Vagina (tissue), 2 donors: Measurements from ENCODE around the gene CTAGE1. TPM values are rescaled to one million over a fixed set of nuclear protein-coding genes. Genes with fewer than 3 reads are reported as not detected.

ENCODE experiments used
- DNase-seq, 2 donors: peaks; one replicate each; pipeline ENCODE4 v3.0.0-alpha.2; 2017; ENCODE audit errors: extremely low spot score in 2 of 2
- H3K27ac ChIP-seq: fragments of 200-600 bp; sonication (generic); one replicate; pipeline ENCODE4 v1.5.1; 2019
- H3K27me3 ChIP-seq: fragments of 200-600 bp; sonication (generic); one replicate; pipeline ENCODE4 v1.5.1; 2019
- H3K36me3 ChIP-seq, 2 donors: fragments of 200-600 bp; sonication (generic); one replicate each; pipeline ENCODE4 v1.5.1; 2017 to 2019
- H3K4me1 ChIP-seq: fragments of 200-600 bp; sonication (generic); one replicate; pipeline ENCODE4 v1.5.1; 2019
- H3K4me3 ChIP-seq, 2 donors: fragments of 200-600 bp; sonication (generic); 1 replicate in 1 of 2; 2 replicates in 1 of 2; pipeline ENCODE4 v1.5.1; 2016 to 2019
- H3K9me3 ChIP-seq: fragments of 200-600 bp; sonication (generic); one replicate; pipeline ENCODE4 v1.5.1; 2019
- POLR2A ChIP-seq, 2 donors: fragments of 450-650 bp; IDR thresholded peaks; one replicate each; pipeline ENCODE4 v1.6.1; 2017; ENCODE audit warnings: antibody characterized with exemption in 2 of 2, mild to moderate bottlenecking in 2 of 2, moderate library complexity in 2 of 2
- POLR2AphosphoS5 ChIP-seq, 2 donors: sonication (generic); formaldehyde crosslinking; IDR thresholded peaks; one replicate each; pipeline ENCODE4 v1.9.0; 2017; ENCODE audit warnings: antibody characterized with exemption in 2 of 2, mild to moderate bottlenecking in 2 of 2, low read depth in 1 of 2; ENCODE audit not compliant: insufficient read depth in 1 of 2
- intact Hi-C: fragments of 100-400 bp; cut with DNase I; formaldehyde crosslinking; loops from one replicate; pipeline ENCODE4 v1.15.1; 2023
- total RNA-seq: library from RNA; depleted of rRNA; stranded (reverse); fragments of >200 nt; gene quantifications from one replicate; pipeline ENCODE4 v1.2.3, GENCODE V29; 2016
- TF ChIP-seq, protein P1 (sequence below), 3 experiments: fragments of 450-650 bp in 2 of 3; fragments of 200-600 bp in 1 of 3; sonication (generic) in 1 of 3; IDR thresholded peaks; one replicate each; pipeline ENCODE4 v1.5.1; 2017 to 2019; ENCODE audit warnings: antibody characterized with exemption in 3 of 3, mild to moderate bottlenecking in 2 of 3, moderate library complexity in 2 of 3

CTAGE1 gene
- total RNA-seq, 1 donor from 2014 or later = not detected

DNA sequence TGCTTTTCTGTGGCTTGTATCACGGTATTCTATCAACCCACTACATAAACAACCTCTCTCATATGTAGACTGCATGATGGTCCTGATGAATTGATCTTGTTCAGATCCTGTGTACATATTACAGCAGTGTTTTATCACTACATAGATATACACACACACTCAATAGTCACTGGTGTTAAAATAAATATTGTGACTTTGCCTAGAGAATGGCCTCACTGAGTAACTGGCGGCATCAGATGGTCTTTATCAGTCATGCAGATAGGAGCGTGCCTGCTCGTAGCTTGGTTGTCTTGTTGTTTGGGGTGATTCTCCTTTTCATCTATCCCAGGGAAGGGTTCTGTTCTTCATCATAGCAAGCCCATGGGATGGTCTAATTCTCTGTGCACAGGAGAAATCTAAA lies 18.4 kb upstream of the CTAGE1 start:
- H3K9me3 ChIP-seq = no peaks in the 10 kb centered on the region
- H3K4me3 ChIP-seq = no peak overlapping the region
- no peaks in the 10 kb centered on the region for H3K36me3 ChIP-seq
- H3K27ac ChIP-seq = no peak overlapping the region
- no peaks in the 10 kb centered on the region for H3K27me3 ChIP-seq
- intact Hi-C loops = no loop called here
- DNase-seq = no peak
- peaks cover 10% of the 10 kb centered on the region for H3K4me1 ChIP-seq
- no peak for TF ChIP-seq POLR2A (IDR thresholded peaks at IDR 0.05)
- TF ChIP-seq, protein P1, sequence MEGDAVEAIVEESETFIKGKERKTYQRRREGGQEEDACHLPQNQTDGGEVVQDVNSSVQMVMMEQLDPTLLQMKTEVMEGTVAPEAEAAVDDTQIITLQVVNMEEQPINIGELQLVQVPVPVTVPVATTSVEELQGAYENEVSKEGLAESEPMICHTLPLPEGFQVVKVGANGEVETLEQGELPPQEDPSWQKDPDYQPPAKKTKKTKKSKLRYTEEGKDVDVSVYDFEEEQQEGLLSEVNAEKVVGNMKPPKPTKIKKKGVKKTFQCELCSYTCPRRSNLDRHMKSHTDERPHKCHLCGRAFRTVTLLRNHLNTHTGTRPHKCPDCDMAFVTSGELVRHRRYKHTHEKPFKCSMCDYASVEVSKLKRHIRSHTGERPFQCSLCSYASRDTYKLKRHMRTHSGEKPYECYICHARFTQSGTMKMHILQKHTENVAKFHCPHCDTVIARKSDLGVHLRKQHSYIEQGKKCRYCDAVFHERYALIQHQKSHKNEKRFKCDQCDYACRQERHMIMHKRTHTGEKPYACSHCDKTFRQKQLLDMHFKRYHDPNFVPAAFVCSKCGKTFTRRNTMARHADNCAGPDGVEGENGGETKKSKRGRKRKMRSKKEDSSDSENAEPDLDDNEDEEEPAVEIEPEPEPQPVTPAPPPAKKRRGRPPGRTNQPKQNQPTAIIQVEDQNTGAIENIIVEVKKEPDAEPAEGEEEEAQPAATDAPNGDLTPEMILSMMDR (IDR thresholded peaks at IDR 0.05) = no peak
- no peak for TF ChIP-seq POLR2AphosphoS5 (IDR thresholded peaks at IDR 0.05; ENCODE audit: insufficient read depth in 1 of 2, low read depth in 1 of 2)

DNA sequence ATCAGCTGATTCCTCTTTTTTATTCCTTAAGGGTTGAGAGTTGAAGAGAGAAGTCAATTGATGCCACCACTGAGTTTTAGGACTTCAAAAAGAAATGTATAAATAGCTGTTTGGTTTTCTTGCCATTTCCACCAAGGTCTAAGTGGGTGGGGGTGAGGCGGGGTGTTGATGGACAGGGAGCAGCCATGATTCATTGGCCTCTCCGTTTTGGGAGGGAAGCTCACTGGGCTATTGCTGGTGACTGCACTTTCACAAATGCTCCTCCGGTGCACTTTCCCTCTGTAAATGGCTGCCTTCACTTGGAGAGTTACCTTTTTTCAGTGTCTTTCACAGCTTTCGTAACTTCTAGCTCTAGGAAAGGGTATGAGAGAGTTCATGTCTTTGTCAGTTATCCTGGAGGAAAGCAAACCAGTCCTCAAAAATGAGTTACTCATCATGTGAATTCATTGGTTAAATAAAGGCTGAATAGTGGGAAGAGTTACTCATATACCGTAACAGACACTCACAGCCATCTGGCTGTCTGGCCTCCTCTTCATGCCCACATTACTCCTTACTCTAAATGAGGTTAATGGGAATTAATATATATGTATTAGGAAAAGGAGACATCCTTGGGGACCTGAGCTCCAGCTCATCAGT lies 17.4 kb upstream of the CTAGE1 start:
- no peaks in the 10 kb centered on the region for H3K9me3 ChIP-seq
- H3K36me3 ChIP-seq = no peaks in the 10 kb centered on the region
- DNase-seq = no peak
- peaks cover 10% of the 10 kb centered on the region for H3K4me1 ChIP-seq
- no peaks in the 10 kb centered on the region for H3K27me3 ChIP-seq
- H3K4me3 ChIP-seq = no peak overlapping the region
- TF ChIP-seq POLR2A (IDR thresholded peaks at IDR 0.05) = no peak
- no peak for TF ChIP-seq POLR2AphosphoS5 (IDR thresholded peaks at IDR 0.05; ENCODE audit: insufficient read depth in 1 of 2, low read depth in 1 of 2)
- TF ChIP-seq, protein P1 (IDR thresholded peaks at IDR 0.05) = no peak
- intact Hi-C loops = no loop called here
- no peak overlapping the region for H3K27ac ChIP-seq

DNA sequence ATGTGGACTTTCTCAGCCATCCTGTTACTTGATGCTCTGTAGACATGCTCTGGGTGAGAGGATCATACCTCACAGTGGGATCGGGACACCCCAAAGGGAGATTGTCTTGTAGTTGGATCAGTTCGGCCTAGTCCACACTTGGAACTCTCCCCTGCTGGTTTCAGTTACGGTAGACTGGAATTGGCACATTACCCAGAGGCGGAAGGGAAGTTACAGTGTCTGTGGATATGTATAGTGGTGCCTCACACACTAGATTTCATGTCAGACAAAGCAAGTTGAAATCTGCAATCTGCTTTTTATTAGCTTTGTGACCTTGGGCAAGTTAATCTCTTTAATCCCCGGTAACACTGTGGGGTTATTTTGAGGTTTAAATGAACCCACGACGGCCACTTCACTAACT lies 16.2 kb upstream of the CTAGE1 start:
- no peak overlapping the region for H3K4me3 ChIP-seq
- no peak for DNase-seq
- no peak for TF ChIP-seq POLR2A (IDR thresholded peaks at IDR 0.05)
- TF ChIP-seq, protein P1 (IDR thresholded peaks at IDR 0.05) = no peak
- TF ChIP-seq POLR2AphosphoS5 (IDR thresholded peaks at IDR 0.05; ENCODE audit: insufficient read depth in 1 of 2, low read depth in 1 of 2) = no peak
- H3K36me3 ChIP-seq = no peaks in the 10 kb centered on the region
- H3K4me1 ChIP-seq = peaks cover 10% of the 10 kb centered on the region
- no peaks in the 10 kb centered on the region for H3K27me3 ChIP-seq
- H3K27ac ChIP-seq = no peak overlapping the region
- intact Hi-C loops = no loop called here
- H3K9me3 ChIP-seq = no peaks in the 10 kb centered on the region

DNA sequence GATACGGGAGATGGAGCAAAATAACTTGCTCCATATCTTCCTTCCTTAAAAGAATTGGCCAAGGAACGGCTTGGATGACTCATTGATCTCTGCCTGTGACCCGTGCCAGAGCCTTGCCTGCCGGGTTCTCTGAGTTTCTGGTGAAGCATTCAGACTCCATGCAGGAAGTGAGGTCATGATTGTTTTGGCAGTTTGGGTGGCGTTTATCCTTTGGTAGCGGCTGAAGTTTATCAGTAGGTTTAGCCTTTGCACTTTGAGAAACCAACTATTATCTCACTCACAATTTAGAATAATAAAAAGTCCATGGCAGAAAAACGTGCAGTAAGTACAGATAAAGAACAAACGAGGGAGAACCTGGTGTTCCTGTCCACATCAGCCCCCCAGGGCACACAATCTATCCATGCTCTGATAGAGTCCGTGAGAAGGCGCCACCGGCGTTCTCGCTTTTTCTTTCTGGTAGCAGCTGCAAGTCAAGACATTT lies 15.0 kb upstream of the CTAGE1 start:
- H3K36me3 ChIP-seq = no peaks in the 10 kb centered on the region
- no peaks in the 10 kb centered on the region for H3K27me3 ChIP-seq
- intact Hi-C loops = no loop called here
- peaks cover 10% of the 10 kb centered on the region for H3K4me1 ChIP-seq
- no peak overlapping the region for H3K4me3 ChIP-seq
- peak in 1 of 2 donors; percentile 37 for TF ChIP-seq POLR2AphosphoS5 (IDR thresholded peaks at IDR 0.05; ENCODE audit: insufficient read depth in 1 of 2, low read depth in 1 of 2)
- TF ChIP-seq, protein P1 (IDR thresholded peaks at IDR 0.05) = no peak
- no peak overlapping the region for H3K27ac ChIP-seq
- H3K9me3 ChIP-seq = no peaks in the 10 kb centered on the region
- no peak for DNase-seq

DNA sequence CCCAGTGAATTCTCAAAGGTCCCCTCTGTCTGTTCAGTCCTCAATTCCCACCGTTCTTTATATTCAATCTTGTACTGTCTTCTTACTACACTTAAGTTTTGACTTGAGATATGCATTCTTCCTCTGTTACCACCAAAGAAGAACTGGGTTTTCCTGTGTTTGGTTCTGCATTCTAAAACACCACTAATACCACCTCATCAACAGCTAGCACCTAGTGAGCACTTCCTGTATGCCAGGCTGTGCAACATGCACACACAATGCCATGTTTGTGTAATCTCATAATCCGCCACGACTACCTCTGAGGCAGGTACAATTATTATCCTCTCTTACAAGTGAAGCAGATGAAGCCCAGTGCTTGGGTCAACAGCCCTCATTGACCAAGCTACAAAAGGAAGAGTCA lies 11.8 kb upstream of the CTAGE1 start:
- no peaks in the 10 kb centered on the region for H3K9me3 ChIP-seq
- H3K4me1 ChIP-seq = peaks cover 10% of the 10 kb centered on the region
- no peak for TF ChIP-seq POLR2A (IDR thresholded peaks at IDR 0.05)
- DNase-seq = no peak
- no peaks in the 10 kb centered on the region for H3K27me3 ChIP-seq
- no peak overlapping the region for H3K4me3 ChIP-seq
- intact Hi-C loops = no loop called here
- H3K27ac ChIP-seq = no peak overlapping the region
- no peaks in the 10 kb centered on the region for H3K36me3 ChIP-seq
